Medulla oblongata (tissue), 1 donor: ENCODE data around the gene GPSM1.

ENCODE experiments used
- DNase-seq: peaks from one replicate; pipeline ENCODE4 v3.0.0-alpha.2; 2015; ENCODE audit errors: extremely low spot score

Gene GPSM1

GRCh38 chr9:136290508-136291000, 36.8 kb upstream of the GPSM1 start:
- no peak for DNase-seq

GRCh38 chr9:136291306-136292025, 35.9 kb upstream of the GPSM1 start:
- no peak for DNase-seq

GRCh38 chr9:136292026-136292538, 35.3 kb upstream of the GPSM1 start:
- no peak for DNase-seq

- DNase-seq: no peak
Observed at GRCh38 chr9:136292591-136293448, 34.5 kb upstream of the GPSM1 start.

GRCh38 chr9:136293476-136294077, 33.8 kb upstream of the GPSM1 start:
- DNase-seq: no peak

- no peak for DNase-seq
Observed at GRCh38 chr9:136294437-136294836, 32.9 kb upstream of the GPSM1 start.

GRCh38 chr9:136295055-136295454, 32.3 kb upstream of the GPSM1 start:
- DNase-seq: no peak

- DNase-seq: no peak
Observed at GRCh38 chr9:136295542-136296433, 31.6 kb upstream of the GPSM1 start.

GRCh38 chr9:136296434-136297015, 30.8 kb upstream of the GPSM1 start:
- no peak for DNase-seq

GRCh38 chr9:136297016-136297691, 30.2 kb upstream of the GPSM1 start:
- no peak for DNase-seq

- DNase-seq: no peak
Observed at GRCh38 chr9:136297766-136298735, 29.3 kb upstream of the GPSM1 start.

- DNase-seq: no peak
Observed at GRCh38 chr9:136299116-136299515, 28.2 kb upstream of the GPSM1 start.

GRCh38 chr9:136299541-136299940, 27.8 kb upstream of the GPSM1 start:
- no peak for DNase-seq

- DNase-seq: no peak
Observed at GRCh38 chr9:136300016-136300545, 27.3 kb upstream of the GPSM1 start.

GRCh38 chr9:136300866-136301265, 26.5 kb upstream of the GPSM1 start:
- DNase-seq: no peak

GRCh38 chr9:136302527-136302926, 24.8 kb upstream of the GPSM1 start:
- DNase-seq: no peak

- DNase-seq: no peak
Observed at GRCh38 chr9:136303066-136303824, 24.1 kb upstream of the GPSM1 start.

- no peak for DNase-seq
Observed at GRCh38 chr9:136303825-136304416, 23.4 kb upstream of the GPSM1 start, which contains the start of gene CCDC187. Gene CCDC187, minus strand, starts transcription at chr9:136304094. Its CDS starts 264 bp downstream, at chr9:136303830.
